ENCODE measurements around the gene GNAZ.

DNA sequence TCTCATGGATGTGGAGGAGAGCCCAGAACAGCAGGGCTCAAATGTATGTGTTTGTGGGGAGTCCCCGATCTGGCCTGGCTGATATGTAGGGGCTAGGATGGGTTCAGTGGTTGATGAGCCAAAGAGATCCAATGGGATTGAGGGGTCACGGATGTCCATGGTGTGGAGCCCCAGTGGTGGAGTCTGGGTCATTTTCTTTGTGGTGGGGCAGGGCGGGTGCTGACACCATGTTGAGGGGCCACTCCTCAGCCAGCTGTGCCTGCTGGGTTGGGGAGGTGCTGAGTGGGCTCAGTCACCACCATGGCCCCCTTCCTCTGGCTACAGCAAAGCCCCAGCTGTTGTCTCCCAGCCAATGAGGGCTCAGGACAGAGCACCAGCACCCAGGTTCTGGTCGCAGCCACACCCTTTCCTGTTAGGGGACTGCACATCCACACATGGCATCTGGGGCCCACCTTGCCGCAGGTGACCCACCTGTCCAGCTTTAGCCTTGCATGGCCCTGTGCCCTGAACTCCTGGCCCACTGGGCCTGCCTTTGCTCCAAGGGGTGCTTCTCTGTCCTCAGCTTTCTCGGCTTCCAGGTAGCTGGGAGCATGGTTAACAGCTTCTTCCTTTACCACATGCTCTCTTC lies 3.2 kb upstream of the GNAZ start:
- TF ChIP-seq, protein P1, sequence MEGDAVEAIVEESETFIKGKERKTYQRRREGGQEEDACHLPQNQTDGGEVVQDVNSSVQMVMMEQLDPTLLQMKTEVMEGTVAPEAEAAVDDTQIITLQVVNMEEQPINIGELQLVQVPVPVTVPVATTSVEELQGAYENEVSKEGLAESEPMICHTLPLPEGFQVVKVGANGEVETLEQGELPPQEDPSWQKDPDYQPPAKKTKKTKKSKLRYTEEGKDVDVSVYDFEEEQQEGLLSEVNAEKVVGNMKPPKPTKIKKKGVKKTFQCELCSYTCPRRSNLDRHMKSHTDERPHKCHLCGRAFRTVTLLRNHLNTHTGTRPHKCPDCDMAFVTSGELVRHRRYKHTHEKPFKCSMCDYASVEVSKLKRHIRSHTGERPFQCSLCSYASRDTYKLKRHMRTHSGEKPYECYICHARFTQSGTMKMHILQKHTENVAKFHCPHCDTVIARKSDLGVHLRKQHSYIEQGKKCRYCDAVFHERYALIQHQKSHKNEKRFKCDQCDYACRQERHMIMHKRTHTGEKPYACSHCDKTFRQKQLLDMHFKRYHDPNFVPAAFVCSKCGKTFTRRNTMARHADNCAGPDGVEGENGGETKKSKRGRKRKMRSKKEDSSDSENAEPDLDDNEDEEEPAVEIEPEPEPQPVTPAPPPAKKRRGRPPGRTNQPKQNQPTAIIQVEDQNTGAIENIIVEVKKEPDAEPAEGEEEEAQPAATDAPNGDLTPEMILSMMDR (IDR thresholded peaks at IDR 0.05 in 2 of 3, conservative IDR thresholded peaks at IDR 0.05 in 1 of 3; ENCODE audit: borderline replicate concordance in 1 of 3, insufficient read depth in 1 of 3, low read depth in 2 of 3, low read length in 2 of 3) = no peak
- TF ChIP-seq EZH2phosphoT487 (IDR thresholded peaks at IDR 0.05; ENCODE audit: borderline replicate concordance) (no peak), POLR2AphosphoS5 (IDR thresholded peaks at IDR 0.05; ENCODE audit: low read depth, low read length) (no peak), ATF3 (IDR thresholded peaks at IDR 0.05) (no peak)

Data from HCT116 (cell line).